GM12875 (cell line): Measurements from ENCODE around the gene NFIC.

Experiments used
- H3K4me3 ChIP-seq: one replicate; pipeline ENCODE4 v1.5.1; 2011; ENCODE audit warnings: low read depth, low read length, control low read depth
- TF ChIP-seq, protein P1 (sequence below): IDR thresholded peaks from 2 replicates; pipeline ENCODE4 v1.5.1; 2011; ENCODE audit warnings: low read depth, mild to moderate bottlenecking, control low read depth, inconsistent platforms, low read length, moderate library complexity, borderline replicate concordance; ENCODE audit not compliant: insufficient read depth

Gene NFIC

GRCh38 chr19:3433805-3434540 is 67.6 kb downstream of the NFIC start:
- H3K4me3 ChIP-seq, result peak overlapping the region; percentile 69
- TF ChIP-seq, protein P1, sequence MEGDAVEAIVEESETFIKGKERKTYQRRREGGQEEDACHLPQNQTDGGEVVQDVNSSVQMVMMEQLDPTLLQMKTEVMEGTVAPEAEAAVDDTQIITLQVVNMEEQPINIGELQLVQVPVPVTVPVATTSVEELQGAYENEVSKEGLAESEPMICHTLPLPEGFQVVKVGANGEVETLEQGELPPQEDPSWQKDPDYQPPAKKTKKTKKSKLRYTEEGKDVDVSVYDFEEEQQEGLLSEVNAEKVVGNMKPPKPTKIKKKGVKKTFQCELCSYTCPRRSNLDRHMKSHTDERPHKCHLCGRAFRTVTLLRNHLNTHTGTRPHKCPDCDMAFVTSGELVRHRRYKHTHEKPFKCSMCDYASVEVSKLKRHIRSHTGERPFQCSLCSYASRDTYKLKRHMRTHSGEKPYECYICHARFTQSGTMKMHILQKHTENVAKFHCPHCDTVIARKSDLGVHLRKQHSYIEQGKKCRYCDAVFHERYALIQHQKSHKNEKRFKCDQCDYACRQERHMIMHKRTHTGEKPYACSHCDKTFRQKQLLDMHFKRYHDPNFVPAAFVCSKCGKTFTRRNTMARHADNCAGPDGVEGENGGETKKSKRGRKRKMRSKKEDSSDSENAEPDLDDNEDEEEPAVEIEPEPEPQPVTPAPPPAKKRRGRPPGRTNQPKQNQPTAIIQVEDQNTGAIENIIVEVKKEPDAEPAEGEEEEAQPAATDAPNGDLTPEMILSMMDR, result no peak

DNA sequence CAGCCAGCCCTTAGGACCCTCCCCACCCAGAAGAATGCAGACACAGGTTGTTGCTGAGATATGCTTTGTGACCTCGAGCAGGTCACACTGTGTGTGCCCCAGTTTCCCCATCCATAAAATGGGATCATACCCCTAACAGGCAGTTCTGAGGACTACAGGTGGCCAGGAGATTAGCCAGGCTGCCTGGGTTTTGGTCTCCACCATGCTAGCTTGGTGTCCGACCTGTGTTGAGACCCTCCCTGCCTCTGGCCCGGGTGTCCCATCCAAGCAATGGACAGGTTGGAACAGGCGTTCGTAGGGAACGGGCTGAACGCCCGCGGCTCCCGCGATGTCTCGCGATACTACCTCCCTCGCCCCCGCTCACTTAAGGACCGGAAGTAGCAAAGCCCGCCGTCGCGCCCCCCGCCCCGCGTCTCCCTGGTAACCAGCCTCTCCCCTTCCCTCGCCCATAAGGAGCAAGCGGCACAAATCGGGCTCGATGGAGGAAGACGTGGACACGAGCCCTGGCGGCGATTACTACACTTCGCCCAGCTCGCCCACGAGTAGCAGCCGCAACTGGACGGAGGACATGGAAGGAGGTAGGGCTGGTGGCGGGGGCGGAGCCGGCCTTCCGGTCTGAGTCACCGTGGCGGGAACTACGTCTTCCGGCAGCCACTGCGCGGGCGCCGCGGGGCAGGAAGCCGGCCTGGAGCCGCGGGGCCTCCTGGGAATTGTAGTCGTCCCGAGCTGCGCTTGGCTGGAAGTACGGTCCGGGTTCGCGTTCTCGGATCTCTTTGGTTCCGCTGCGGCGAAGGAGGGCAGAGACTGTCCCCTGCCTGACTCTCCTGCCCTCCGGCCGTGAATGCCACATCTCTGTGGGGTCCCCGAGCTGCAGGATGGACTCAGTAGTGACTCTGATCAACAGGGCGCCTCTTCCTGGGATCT is 68.5 kb downstream of the NFIC start:
- peak overlapping the region; percentile 69 for H3K4me3 ChIP-seq
- TF ChIP-seq, protein P1, result no peak

GRCh38 chr19:3440082-3440481 is 73.7 kb downstream of the NFIC start:
- no peak overlapping the region for H3K4me3 ChIP-seq
- TF ChIP-seq, protein P1, result peak; percentile 76

- TF ChIP-seq, protein P1, result no peak
- no peak overlapping the region for H3K4me3 ChIP-seq
Measured at GRCh38 chr19:3441089-3441985, 75.0 kb downstream of the NFIC start.

GRCh38 chr19:3441986-3442329 is 75.6 kb downstream of the NFIC start:
- no peak overlapping the region for H3K4me3 ChIP-seq
- TF ChIP-seq, protein P1, result no peak

DNA sequence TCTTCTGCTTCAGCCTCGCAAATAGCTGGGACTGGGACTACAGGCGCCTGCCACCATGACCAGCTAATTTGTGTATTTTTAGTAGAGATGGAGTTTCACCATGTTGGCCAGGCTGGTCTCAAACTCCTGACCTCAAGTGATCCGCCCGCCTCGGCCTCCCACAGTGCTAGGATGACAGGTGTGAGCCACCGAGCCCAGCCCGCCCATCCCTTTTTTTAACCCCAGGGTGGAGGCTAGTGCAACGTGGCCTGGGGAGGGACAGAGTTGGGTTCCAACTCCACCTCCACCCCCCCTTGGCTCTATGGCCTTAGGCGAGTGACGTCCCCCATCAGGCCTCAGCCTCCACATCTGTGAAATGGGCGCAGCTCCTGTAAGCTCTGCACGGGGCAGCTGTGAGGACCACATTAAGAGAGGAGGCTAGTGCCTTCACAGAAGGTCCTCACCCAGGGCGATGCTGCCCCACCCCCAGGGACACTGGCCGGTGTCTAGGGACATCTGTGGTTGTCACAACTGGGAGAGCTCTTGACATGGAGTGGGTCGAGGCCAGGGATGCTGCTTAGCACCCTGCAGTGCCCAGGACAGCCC is 76.2 kb downstream of the NFIC start:
- TF ChIP-seq, protein P1, result no peak
- H3K4me3 ChIP-seq, result no peak overlapping the region
